ENCODE measurements around the gene ZNF497. TPM values are rescaled to one million over a fixed set of nuclear protein-coding genes. Genes with fewer than 3 reads are reported as not detected.

ZNF497 gene
- total RNA-seq, 2 donors from 2014 or later, result 6.6 to 11.0 TPM

GRCh38 chr19:58386576-58387337 is 24.2 kb upstream of the ZNF497 start, which contains the start of gene RPS5:
Gene RPS5 (plus strand): TSS chr19:58387269. CDS start chr19:58388138, 869 bp downstream.
- intact Hi-C loops (cut with DNase I), result no loop called here
- H3K27ac ChIP-seq, result peak within 1 kb of the TSS; percentile 92 to 94
- no peaks in the 10 kb centered on the region for H3K36me3 ChIP-seq
- under 1% methylated on average over 58 of the region's 64 CpGs for WGBS
- no peaks in the 10 kb centered on the region for H3K27me3 ChIP-seq (replicated peaks; ENCODE audit: insufficient read depth)
- H3K9me3 ChIP-seq, result no peaks in the 10 kb centered on the region
- TF ChIP-seq POLR2A (IDR thresholded peaks at IDR 0.05) (peak; percentile 36), CTCF (IDR thresholded peaks at IDR 0.05) (peak in 2 of 4 experiments; percentile 7 to 12), POLR2AphosphoS5 (IDR thresholded peaks at IDR 0.05) (peak; percentile 98)
- peaks cover 10% of the 10 kb centered on the region for H3K4me1 ChIP-seq (replicated peaks)
- H3K4me3 ChIP-seq, result peak within 1 kb of the TSS; percentile 53 to 67
- peak; percentile 95 for DNase-seq (ENCODE audit: low spot score)

- no peak for DNase-seq (ENCODE audit: low spot score)
- Histone ChIP-seq H3K4me1 (replicated peaks) (peaks cover 12% of the 10 kb centered on the region), H3K27me3 (replicated peaks; ENCODE audit: insufficient read depth) (no peaks in the 10 kb centered on the region), H3K4me3 (peak overlapping the region; percentile 53 to 67), H3K36me3 (no peaks in the 10 kb centered on the region), H3K27ac (peak overlapping the region; percentile 92 to 94), H3K9me3 (no peaks in the 10 kb centered on the region)
- intact Hi-C loops (cut with DNase I), result no loop called here
- WGBS, result 9% methylated on average over 21 of the region's 36 CpGs
- no peak for TF ChIP-seq POLR2AphosphoS5 (IDR thresholded peaks at IDR 0.05)
- no peak for TF ChIP-seq CTCF (IDR thresholded peaks at IDR 0.05)
- TF ChIP-seq POLR2A (IDR thresholded peaks at IDR 0.05), result no peak
Measured at GRCh38 chr19:58385891-58386575, 23.5 kb upstream of the ZNF497 start.

GRCh38 chr19:58385313-58385890 is 22.9 kb upstream of the ZNF497 start:
- TF ChIP-seq CTCF (IDR thresholded peaks at IDR 0.05), result no peak
- no peak for TF ChIP-seq POLR2A (IDR thresholded peaks at IDR 0.05)
- TF ChIP-seq POLR2AphosphoS5 (IDR thresholded peaks at IDR 0.05), result no peak
- DNase-seq (ENCODE audit: low spot score), result no peak
- no peaks in the 10 kb centered on the region for H3K27me3 ChIP-seq (replicated peaks; ENCODE audit: insufficient read depth)
- no peaks in the 10 kb centered on the region for H3K36me3 ChIP-seq
- H3K4me3 ChIP-seq, result peak overlapping the region in 1 of 2 donors; percentile 67
- intact Hi-C loops (cut with DNase I), result no loop called here
- WGBS, result 63% methylated on average over 9 of the region's 9 CpGs
- peak overlapping the region; percentile 92 to 94 for H3K27ac ChIP-seq
- H3K9me3 ChIP-seq, result no peaks in the 10 kb centered on the region
- peaks cover 12% of the 10 kb centered on the region for H3K4me1 ChIP-seq (replicated peaks)

GRCh38 chr19:58382997-58383603 is 20.5 kb upstream of the ZNF497 start:
- DNase-seq (ENCODE audit: low spot score), result no peak
- 93% methylated on average over 6 of the region's 6 CpGs for WGBS
- Histone ChIP-seq H3K27me3 (replicated peaks; ENCODE audit: insufficient read depth) (no peaks in the 10 kb centered on the region), H3K27ac (no peak overlapping the region), H3K36me3 (no peaks in the 10 kb centered on the region), H3K4me1 (replicated peaks) (peaks cover 12% of the 10 kb centered on the region), H3K4me3 (no peak overlapping the region), H3K9me3 (no peaks in the 10 kb centered on the region)
- TF ChIP-seq POLR2AphosphoS5 (IDR thresholded peaks at IDR 0.05) (no peak), POLR2A (IDR thresholded peaks at IDR 0.05) (no peak), CTCF (IDR thresholded peaks at IDR 0.05) (no peak)
- intact Hi-C loops (cut with DNase I), result no loop called here
